ENCODE data around the gene DSCAML1. TPM values are rescaled to one million over a fixed set of nuclear protein-coding genes. Genes with fewer than 3 reads are reported as not detected.
A peak's percentile ranks its signal among the peaks of the same experiment; 100 is the strongest.

Gene DSCAML1
- total RNA-seq, 1 donor = not detected

DNA sequence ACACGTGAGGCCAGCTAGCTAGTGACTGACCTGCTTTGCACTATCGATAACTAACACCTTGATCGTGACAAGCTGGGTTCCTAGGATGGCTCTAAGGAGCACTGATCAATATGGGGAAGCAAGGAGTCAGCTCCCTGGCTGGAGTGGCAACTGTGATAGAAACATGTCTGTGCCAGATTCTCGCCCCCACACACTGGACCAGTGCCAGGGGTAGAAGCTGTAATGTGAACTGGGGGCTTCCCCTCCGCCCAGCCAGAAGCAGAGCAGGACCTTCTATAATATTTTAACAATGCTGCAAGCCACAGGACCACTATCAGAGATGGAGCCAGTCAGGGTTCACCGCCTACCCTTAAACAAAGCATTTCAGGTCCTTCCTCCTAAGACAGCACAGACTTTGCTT is 96.5 kb downstream of the DSCAML1 start:
- H3K4me3 ChIP-seq (ENCODE audit: low read depth, low read length) = no peak overlapping the region
- DNase-seq (ENCODE audit: low read depth) = no peak
- TF ChIP-seq, protein P1, sequence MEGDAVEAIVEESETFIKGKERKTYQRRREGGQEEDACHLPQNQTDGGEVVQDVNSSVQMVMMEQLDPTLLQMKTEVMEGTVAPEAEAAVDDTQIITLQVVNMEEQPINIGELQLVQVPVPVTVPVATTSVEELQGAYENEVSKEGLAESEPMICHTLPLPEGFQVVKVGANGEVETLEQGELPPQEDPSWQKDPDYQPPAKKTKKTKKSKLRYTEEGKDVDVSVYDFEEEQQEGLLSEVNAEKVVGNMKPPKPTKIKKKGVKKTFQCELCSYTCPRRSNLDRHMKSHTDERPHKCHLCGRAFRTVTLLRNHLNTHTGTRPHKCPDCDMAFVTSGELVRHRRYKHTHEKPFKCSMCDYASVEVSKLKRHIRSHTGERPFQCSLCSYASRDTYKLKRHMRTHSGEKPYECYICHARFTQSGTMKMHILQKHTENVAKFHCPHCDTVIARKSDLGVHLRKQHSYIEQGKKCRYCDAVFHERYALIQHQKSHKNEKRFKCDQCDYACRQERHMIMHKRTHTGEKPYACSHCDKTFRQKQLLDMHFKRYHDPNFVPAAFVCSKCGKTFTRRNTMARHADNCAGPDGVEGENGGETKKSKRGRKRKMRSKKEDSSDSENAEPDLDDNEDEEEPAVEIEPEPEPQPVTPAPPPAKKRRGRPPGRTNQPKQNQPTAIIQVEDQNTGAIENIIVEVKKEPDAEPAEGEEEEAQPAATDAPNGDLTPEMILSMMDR (IDR thresholded peaks at IDR 0.05; ENCODE audit: insufficient read depth, low read depth, low read length) = no peak

DNA sequence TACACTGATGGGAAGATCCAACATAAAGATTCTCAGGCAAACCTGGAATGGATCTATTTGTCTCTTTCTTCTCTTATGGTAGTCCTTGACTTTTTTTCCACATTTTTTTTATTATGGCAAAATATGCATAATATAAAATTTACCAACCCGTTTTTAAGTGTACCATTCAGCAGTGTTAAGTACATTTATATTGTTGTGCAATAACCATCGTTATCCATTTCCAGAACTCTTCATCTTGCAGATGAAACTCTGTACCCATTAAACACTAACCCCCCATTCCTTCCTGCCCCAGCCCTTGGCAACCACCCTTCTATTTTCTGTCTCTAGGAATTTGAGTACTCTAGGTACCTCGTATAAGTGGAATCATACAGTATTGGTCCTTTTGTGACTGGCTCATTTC is 99.7 kb downstream of the DSCAML1 start:
- H3K4me3 ChIP-seq (ENCODE audit: low read depth, low read length) = no peak overlapping the region
- no peak for DNase-seq (ENCODE audit: low read depth)
- TF ChIP-seq, protein P1 (IDR thresholded peaks at IDR 0.05; ENCODE audit: insufficient read depth, low read depth, low read length) = no peak

DNA sequence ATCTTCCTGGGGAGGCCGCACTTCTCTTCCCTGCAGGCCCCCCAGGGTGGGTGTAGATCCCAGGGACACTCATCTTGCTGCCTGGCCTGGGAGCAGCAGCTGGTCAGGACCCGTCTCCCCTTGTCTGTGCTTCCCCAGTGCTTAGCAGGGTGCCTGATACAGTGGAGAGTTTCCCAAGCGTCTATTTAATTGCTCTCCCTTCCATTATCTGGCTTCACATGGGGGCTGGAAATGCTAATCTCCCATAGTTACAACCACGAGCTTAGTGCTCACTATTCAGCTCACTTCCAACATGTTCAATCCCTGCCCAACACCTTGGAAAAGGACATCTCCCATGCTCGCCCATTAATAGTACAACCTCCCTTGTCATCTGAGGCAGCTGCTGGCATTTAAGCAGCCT is 100.5 kb downstream of the DSCAML1 start:
- TF ChIP-seq, protein P1 (IDR thresholded peaks at IDR 0.05; ENCODE audit: insufficient read depth, low read depth, low read length) = no peak

DNA sequence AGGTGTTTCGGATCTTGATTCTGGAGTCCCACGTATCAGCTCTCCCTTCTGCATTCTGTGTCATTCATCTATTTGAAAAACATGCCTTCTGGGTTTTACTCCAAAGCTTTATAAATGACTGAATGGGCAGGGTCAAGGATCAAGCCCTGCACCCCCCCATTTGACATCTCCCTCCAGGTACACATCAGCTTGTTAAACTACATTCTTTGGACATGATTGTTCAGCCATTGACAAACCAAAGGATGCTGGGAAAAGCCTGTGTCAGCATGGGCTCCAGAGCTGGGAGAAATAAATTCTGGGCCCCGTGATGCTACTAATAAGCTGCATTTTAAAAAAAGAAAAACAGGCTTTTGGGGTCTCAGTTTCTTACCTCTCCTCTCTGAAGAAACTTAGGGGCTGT is 103.7 kb downstream of the DSCAML1 start:
- no peak for DNase-seq (ENCODE audit: low read depth)
- H3K4me3 ChIP-seq (ENCODE audit: low read depth, low read length) = no peak overlapping the region
- TF ChIP-seq, protein P1 (IDR thresholded peaks at IDR 0.05; ENCODE audit: insufficient read depth, low read depth, low read length) = no peak

More for the DNA sequence above, 100.5 kb downstream of the DSCAML1 start:
- no peak for DNase-seq (ENCODE audit: low read depth)
- H3K4me3 ChIP-seq (ENCODE audit: low read depth, low read length) = no peak overlapping the region

DNA sequence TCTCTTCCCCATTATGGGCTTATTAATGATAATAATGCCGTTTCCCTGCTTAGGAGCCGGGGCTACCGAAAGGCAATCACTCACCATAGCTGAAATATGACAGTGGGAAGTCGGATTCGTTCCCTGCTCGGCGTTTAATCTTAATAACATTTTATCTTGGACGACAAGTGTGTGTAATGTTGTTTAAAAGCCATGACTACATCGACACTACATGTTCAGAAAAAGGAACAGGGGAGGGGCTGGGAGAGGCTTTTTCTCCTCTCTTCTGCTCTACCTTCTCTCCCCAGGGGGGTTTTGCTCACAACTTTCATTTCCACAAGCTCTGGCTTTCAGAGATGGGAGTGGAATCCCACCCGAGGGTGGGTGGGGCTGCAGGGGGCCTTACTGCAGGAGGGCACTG is 105.5 kb downstream of the DSCAML1 start:
- H3K4me3 ChIP-seq (ENCODE audit: low read depth, low read length) = no peak overlapping the region
- DNase-seq (ENCODE audit: low read depth) = no peak
- TF ChIP-seq, protein P1 (IDR thresholded peaks at IDR 0.05; ENCODE audit: insufficient read depth, low read depth, low read length) = no peak

DNA sequence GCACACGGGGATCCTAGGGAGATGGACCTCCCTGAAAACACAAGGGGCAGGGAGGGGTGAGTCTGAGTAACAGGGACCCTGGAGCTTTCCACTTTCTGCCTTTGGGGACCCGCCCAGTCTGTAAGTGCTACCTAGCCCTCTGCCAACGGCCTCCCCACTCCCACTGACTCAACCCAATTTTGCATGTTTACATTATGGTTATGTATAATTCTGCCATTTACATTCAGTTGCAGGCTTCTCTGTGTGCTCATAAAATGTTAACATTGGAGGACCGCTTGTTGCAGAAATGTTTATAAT is 105.8 kb downstream of the DSCAML1 start:
- DNase-seq (ENCODE audit: low read depth) = no peak
- TF ChIP-seq, protein P1 (IDR thresholded peaks at IDR 0.05; ENCODE audit: insufficient read depth, low read depth, low read length) = no peak
- H3K4me3 ChIP-seq (ENCODE audit: low read depth, low read length) = no peak overlapping the region

- DNase-seq (ENCODE audit: low read depth) = peak; percentile 8
- H3K4me3 ChIP-seq (ENCODE audit: low read depth, low read length) = no peak overlapping the region
- TF ChIP-seq, protein P1 (IDR thresholded peaks at IDR 0.05; ENCODE audit: insufficient read depth, low read depth, low read length) = no peak
Measured at GRCh38 chr11:117690484-117691217, 106.4 kb downstream of the DSCAML1 start.
